SK-N-SH (cell line): Measurements from ENCODE around the gene ZSCAN22. TPM values are rescaled to one million over a fixed set of nuclear protein-coding genes. Genes with fewer than 3 reads are reported as not detected.
A peak's percentile ranks its signal among the peaks of the same experiment; 100 is the strongest.

ENCODE experiments used
- CTCF ChIA-PET: fragments of 300-600, 350-600 bp; formaldehyde crosslinking; extraction: SDS; loops from one replicate; lab custom pipeline; 2021; lab: Yijun Ruan, JAX
- POLR2A ChIA-PET: fragments of 350-600 bp; sonication (Branson Sonifier 250); formaldehyde crosslinking; extraction: SDS; loops from one replicate; lab custom pipeline; 2020; ENCODE audit warnings: antibody characterized with exemption, inconsistent platforms; lab: Yijun Ruan, JAX
- DNase-seq: peaks from one replicate; pipeline ENCODE4 v3.0.0; 2012
- H2AFZ ChIP-seq: fragments of 200-600 bp; sonication (generic); 2 replicates; pipeline ENCODE4 v1.8.1; 2016; ENCODE audit warnings: antibody characterized with exemption, mild to moderate bottlenecking, low read depth
- H3F3A ChIP-seq: fragments of 200-600 bp; sonication (generic); replicated peaks from 2 replicates; pipeline ENCODE3; 2016; ENCODE audit warnings: antibody characterized with exemption, mild to moderate bottlenecking; ENCODE audit not compliant: insufficient read depth
- H3K27ac ChIP-seq, 2 experiments: fragments of 200-500 bp in 1 of 2; fragments of 200-600 bp in 1 of 2; sonication (Bioruptor generic) in 1 of 2; sonication (generic), shearing (Covaris generic) in 1 of 2; 2 replicates each; pipeline versions ENCODE4 v1.5.1 to v1.6.1; 2014 to 2016; ENCODE audit warnings: low read depth in 2 of 2, inconsistent platforms in 1 of 2, low read length in 1 of 2, mild to moderate bottlenecking in 1 of 2, mixed read lengths in 1 of 2
- H3K27me3 ChIP-seq: fragments of 200-600 bp; sonication (generic), shearing (Covaris generic); 2 replicates; pipeline ENCODE4 v1.6.1; 2016; ENCODE audit warnings: mixed run types; ENCODE audit not compliant: insufficient read depth
- H3K36me3 ChIP-seq, 2 experiments: fragments of 200-500 bp in 1 of 2; fragments of 200-600 bp in 1 of 2; sonication (Bioruptor generic) in 1 of 2; sonication (generic) in 1 of 2; replicated peaks in 1 of 2; 2 replicates each; pipeline versions ENCODE3 to v1.5.1; 2014 to 2016; ENCODE audit warnings: low read length in 1 of 2, mild to moderate bottlenecking in 1 of 2; ENCODE audit not compliant: insufficient read depth in 2 of 2, control insufficient read depth in 1 of 2
- H3K4me1 ChIP-seq, 2 experiments: fragments of 200-500 bp in 1 of 2; fragments of 200-600 bp in 1 of 2; sonication (Bioruptor generic) in 1 of 2; sonication (generic), shearing (Covaris generic) in 1 of 2; 2 replicates each; pipeline versions ENCODE4 v1.5.1 to v1.6.1; 2014 to 2016; ENCODE audit warnings: low read depth in 1 of 2, low read length in 1 of 2, mixed run types in 1 of 2; ENCODE audit not compliant: insufficient read depth in 2 of 2, control insufficient read depth in 1 of 2
- H3K4me2 ChIP-seq: fragments of 200-600 bp; sonication (generic), shearing (Covaris generic); 2 replicates; pipeline ENCODE4 v1.6.1; 2017; ENCODE audit warnings: mixed run types
- H3K4me3 ChIP-seq, 2 experiments: fragments of 200-500 bp in 1 of 2; fragments of 200-600 bp in 1 of 2; sonication (Bioruptor generic) in 1 of 2; sonication (generic), shearing (Covaris generic) in 1 of 2; 2 replicates each; pipeline versions ENCODE4 v1.5.1 to v1.8.1; 2014 to 2016; ENCODE audit warnings: low read depth in 2 of 2, inconsistent platforms in 1 of 2, low read length in 1 of 2, mild to moderate bottlenecking in 1 of 2, mixed read lengths in 1 of 2, moderate library complexity in 1 of 2
- H3K79me2 ChIP-seq: fragments of 200-600 bp; sonication (generic); 2 replicates; pipeline ENCODE4 v1.8.1; 2017; ENCODE audit warnings: mild to moderate bottlenecking; ENCODE audit not compliant: insufficient read depth
- H3K9ac ChIP-seq: fragments of 200-600 bp; sonication (generic); 2 replicates; pipeline ENCODE4 v1.6.1; 2017; ENCODE audit warnings: mixed run types
- H3K9me2 ChIP-seq: fragments of 200-600 bp; sonication (generic); 2 replicates; pipeline ENCODE4 v1.6.1; 2017; ENCODE audit warnings: mixed run types
- H3K9me3 ChIP-seq: fragments of 200-600 bp; sonication (generic); 2 replicates; pipeline ENCODE4 v1.6.1; 2017; ENCODE audit warnings: mixed run types, mild to moderate bottlenecking, moderate library complexity
- H4K20me1 ChIP-seq: fragments of 200-600 bp; sonication (generic); 2 replicates; pipeline ENCODE4 v1.6.1; 2017; ENCODE audit warnings: mild to moderate bottlenecking, mixed run types; ENCODE audit not compliant: insufficient read depth
- CHD2 ChIP-seq: fragments of 150-350 bp; IDR thresholded peaks from 2 replicates; pipeline ENCODE4 v1.6.1; 2018; ENCODE audit warnings: low read length; ENCODE audit not compliant: partially characterized antibody
- ELF1 ChIP-seq: IDR thresholded peaks from 2 replicates; pipeline ENCODE4 v1.4.0; 2012
- FOXJ3 ChIP-seq: sonication (generic); formaldehyde crosslinking; IDR thresholded peaks from 2 replicates; pipeline ENCODE4 v1.5.1; 2020; ENCODE audit warnings: mild to moderate bottlenecking, missing genetic modification reagents
- FOXM1 ChIP-seq: IDR thresholded peaks from 2 replicates; pipeline ENCODE4 v1.4.0; 2012; ENCODE audit warnings: low read depth, mild to moderate bottlenecking
- GATA2 ChIP-seq: sonication (generic); formaldehyde crosslinking; IDR thresholded peaks from 2 replicates; pipeline ENCODE4 v1.5.0; 2020; ENCODE audit warnings: mild to moderate bottlenecking, missing genetic modification reagents
- JUND ChIP-seq: IDR thresholded peaks from 2 replicates; pipeline ENCODE4 v1.4.0; 2012
- MEF2A ChIP-seq: IDR thresholded peaks from 2 replicates; pipeline ENCODE4 v1.4.0; 2012; ENCODE audit warnings: low read depth, borderline replicate concordance
- POLR2AphosphoS5 ChIP-seq: IDR thresholded peaks from 2 replicates; pipeline ENCODE4 v1.6.1; 2012; ENCODE audit warnings: low read depth, low read length
- RFX5 ChIP-seq: IDR thresholded peaks from 2 replicates; pipeline ENCODE4 v1.6.1; 2012; ENCODE audit warnings: mild to moderate bottlenecking, improper control_type of control experiment, low read length
- SIN3A ChIP-seq: IDR thresholded peaks from 2 replicates; pipeline ENCODE4 v1.6.1; 2012; ENCODE audit warnings: low read depth, mild to moderate bottlenecking, low read length, moderate library complexity, borderline replicate concordance
- SMC3 ChIP-seq: IDR thresholded peaks from 2 replicates; pipeline ENCODE4 v1.6.1; 2012; ENCODE audit warnings: low read depth, low read length, improper control_type of control experiment
- TAF1 ChIP-seq: IDR thresholded peaks from 2 replicates; pipeline ENCODE4 v1.6.1; 2012; ENCODE audit warnings: low read depth, mild to moderate bottlenecking, low read length, moderate library complexity, borderline replicate concordance
- WGBS: methylation state at CpG from one replicate; pipeline ENCODE4 v1.1.6; 2017; ENCODE audit warnings: low lambda C conversion rate; 5-methylcytosine and 5-hydroxymethylcytosine counted together
- polyA plus RNA-seq, 3 experiments: library from polyadenylated mRNA; depleted of rRNA; stranded (reverse); fragments of >200 nt; gene quantifications; 2 replicates each; pipeline ENCODE4 v1.2.3, GENCODE V29; 2012
- TF ChIP-seq, protein P1 (sequence below): IDR thresholded peaks from 2 replicates; pipeline ENCODE4 v1.6.1; 2012; ENCODE audit warnings: mild to moderate bottlenecking, low read depth, low read length, moderate library complexity
- TF ChIP-seq, protein P2 (sequence below): fragments of 150-350 bp; IDR thresholded peaks from 2 replicates; pipeline ENCODE4 v1.6.1; 2017; ENCODE audit warnings: antibody characterized with exemption, low read length, low read depth, borderline replicate concordance
- TF ChIP-seq, protein P3 (sequence below): IDR thresholded peaks from 2 replicates; pipeline ENCODE4 v1.4.0; 2012; ENCODE audit warnings: low read depth, borderline replicate concordance
- TF ChIP-seq, protein P4 (sequence below): IDR thresholded peaks from 2 replicates; pipeline ENCODE4; 2012

The ZSCAN22 gene
- polyA plus RNA-seq, 1 of the 3 experiments (the other 2 are of a cell fraction): 2.3 TPM

DNA sequence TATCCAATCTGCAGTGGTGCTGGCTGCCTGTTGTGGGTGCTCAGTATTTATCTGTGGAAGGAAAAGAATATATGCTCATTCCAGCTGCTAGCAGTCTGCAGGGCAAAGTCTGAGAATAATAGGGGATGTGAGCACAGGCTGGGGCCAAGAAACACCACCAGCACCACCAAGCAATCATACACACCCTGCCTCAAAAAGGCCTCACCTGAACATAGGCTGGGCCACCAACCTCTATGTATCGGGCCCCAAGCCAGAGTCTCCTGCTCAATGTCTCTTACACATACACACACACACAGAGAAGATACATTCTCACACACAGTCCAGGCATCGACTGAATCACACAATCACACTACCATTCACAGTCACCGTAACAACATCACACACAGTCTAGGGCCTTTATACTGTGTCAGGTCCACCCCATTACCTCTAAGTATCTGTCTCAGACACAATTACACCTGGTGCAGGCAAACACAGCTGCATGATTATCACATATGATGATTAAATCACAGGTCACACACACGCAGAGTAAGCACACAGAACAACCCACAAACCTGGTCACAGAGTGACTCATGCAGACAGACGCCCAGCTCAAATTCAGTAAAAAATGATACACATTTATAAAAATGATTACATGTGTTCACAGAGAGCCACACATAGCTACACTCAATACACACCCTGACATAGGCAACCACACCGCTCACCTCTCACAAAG lies 1.3 kb upstream of the ZSCAN22 start:
- peaks cover 4 to 5% of the 10 kb centered on the region in 2 experiments for H3K36me3 ChIP-seq
- DNase-seq: no peak
- H3K4me3 ChIP-seq: peak overlapping the region; percentile 70 to 89
- H3K27me3 ChIP-seq: no peaks in the 10 kb centered on the region
- H2AFZ ChIP-seq: no peak overlapping the region
- no peaks in the 10 kb centered on the region for H4K20me1 ChIP-seq
- H3K9me2 ChIP-seq: no peaks in the 10 kb centered on the region
- H3K4me2 ChIP-seq: peak overlapping the region; percentile 92
- ChIA-PET CTCF (interaction anchor here (1.2 to 1.5 kb wide), 2 partner anchors 17 to 23 kb away, joined by 3 to 4 read pairs; no protein-coding TSS in a partner anchor), POLR2A (interaction anchor here (1.5 to 1.6 kb wide), 2 partner anchors 22 to 46 kb away, joined by 8 read pairs; partner anchors contain the start of gene ZNF8)
- peaks cover 0 to 19% of the 10 kb centered on the region in 2 experiments; a peak in 1 of 4 replicates for H3K4me1 ChIP-seq
- H3K27ac ChIP-seq: no peak overlapping the region
- no peaks in the 10 kb centered on the region for H3K9me3 ChIP-seq
- no peaks in the 10 kb centered on the region for H3F3A ChIP-seq
- peak overlapping the region; percentile 91; the same call in 1 of the 2 replicates for H3K9ac ChIP-seq
- H3K79me2 ChIP-seq: peaks cover 51% of the 10 kb centered on the region
- TF ChIP-seq, protein P1, sequence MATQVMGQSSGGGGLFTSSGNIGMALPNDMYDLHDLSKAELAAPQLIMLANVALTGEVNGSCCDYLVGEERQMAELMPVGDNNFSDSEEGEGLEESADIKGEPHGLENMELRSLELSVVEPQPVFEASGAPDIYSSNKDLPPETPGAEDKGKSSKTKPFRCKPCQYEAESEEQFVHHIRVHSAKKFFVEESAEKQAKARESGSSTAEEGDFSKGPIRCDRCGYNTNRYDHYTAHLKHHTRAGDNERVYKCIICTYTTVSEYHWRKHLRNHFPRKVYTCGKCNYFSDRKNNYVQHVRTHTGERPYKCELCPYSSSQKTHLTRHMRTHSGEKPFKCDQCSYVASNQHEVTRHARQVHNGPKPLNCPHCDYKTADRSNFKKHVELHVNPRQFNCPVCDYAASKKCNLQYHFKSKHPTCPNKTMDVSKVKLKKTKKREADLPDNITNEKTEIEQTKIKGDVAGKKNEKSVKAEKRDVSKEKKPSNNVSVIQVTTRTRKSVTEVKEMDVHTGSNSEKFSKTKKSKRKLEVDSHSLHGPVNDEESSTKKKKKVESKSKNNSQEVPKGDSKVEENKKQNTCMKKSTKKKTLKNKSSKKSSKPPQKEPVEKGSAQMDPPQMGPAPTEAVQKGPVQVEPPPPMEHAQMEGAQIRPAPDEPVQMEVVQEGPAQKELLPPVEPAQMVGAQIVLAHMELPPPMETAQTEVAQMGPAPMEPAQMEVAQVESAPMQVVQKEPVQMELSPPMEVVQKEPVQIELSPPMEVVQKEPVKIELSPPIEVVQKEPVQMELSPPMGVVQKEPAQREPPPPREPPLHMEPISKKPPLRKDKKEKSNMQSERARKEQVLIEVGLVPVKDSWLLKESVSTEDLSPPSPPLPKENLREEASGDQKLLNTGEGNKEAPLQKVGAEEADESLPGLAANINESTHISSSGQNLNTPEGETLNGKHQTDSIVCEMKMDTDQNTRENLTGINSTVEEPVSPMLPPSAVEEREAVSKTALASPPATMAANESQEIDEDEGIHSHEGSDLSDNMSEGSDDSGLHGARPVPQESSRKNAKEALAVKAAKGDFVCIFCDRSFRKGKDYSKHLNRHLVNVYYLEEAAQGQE: no peak
- TF ChIP-seq FOXJ3 (CRISPR knock-in tag) (no peak), CHD2 (no peak), TAF1 (no peak), RFX5 (no peak), FOXM1 (no peak), GATA2 (CRISPR knock-in tag) (no peak)
- TF ChIP-seq, protein P2, sequence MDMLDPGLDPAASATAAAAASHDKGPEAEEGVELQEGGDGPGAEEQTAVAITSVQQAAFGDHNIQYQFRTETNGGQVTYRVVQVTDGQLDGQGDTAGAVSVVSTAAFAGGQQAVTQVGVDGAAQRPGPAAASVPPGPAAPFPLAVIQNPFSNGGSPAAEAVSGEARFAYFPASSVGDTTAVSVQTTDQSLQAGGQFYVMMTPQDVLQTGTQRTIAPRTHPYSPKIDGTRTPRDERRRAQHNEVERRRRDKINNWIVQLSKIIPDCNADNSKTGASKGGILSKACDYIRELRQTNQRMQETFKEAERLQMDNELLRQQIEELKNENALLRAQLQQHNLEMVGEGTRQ: no peak
- WGBS: 61% methylated on average over 5 of the region's 6 CpGs

DNA sequence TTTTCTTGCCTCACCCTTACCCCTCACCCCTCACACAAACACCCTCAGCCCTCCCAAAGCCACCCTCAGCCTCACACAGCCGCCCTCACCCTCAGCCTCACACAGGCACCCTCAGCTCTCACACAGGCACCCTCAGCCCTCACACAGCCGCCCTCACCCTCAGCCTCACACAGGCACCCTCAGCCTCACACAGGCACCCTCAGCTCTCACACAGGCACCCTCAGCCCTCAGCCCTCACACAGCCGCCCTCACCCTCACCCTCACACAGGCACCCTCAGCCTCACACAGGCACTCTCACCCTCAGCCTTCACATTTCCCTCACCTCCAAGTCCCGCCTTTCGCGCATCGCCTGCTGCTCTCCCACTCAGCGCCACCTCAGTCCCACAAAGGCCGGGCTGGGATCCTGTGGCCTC lies 287 bp upstream of the ZSCAN22 start:
- no peaks in the 10 kb centered on the region for H3F3A ChIP-seq
- peak overlapping the region; percentile 70 to 89 for H3K4me3 ChIP-seq
- 2% methylated on average over 9 of the region's 9 CpGs for WGBS
- H3K4me2 ChIP-seq: peak overlapping the region; percentile 92
- H2AFZ ChIP-seq: peak overlapping the region; percentile 87; the same call in 1 of the 2 replicates
- DNase-seq: no peak
- peaks cover 51% of the 10 kb centered on the region for H3K79me2 ChIP-seq
- CTCF ChIA-PET: interaction anchor here (1.0 to 3.7 kb wide), 4 partner anchors 18 to 193 kb away, joined by 3 to 17 read pairs (median 3); partner anchors contain the start of gene ZBTB45
- H3K27ac ChIP-seq: peak overlapping the region; percentile 83 to 90; a peak in 2 of 4 replicates
- no peaks in the 10 kb centered on the region for H4K20me1 ChIP-seq
- peaks cover 3 to 4% of the 10 kb centered on the region in 2 experiments for H3K36me3 ChIP-seq
- H3K27me3 ChIP-seq: no peaks in the 10 kb centered on the region
- no peaks in the 10 kb centered on the region for H3K9me2 ChIP-seq
- H3K4me1 ChIP-seq: peaks cover 0 to 19% of the 10 kb centered on the region in 2 experiments; a peak in 1 of 4 replicates
- peak overlapping the region; percentile 91 for H3K9ac ChIP-seq
- POLR2A ChIA-PET: interaction anchor here (0.6 to 1.6 kb wide), 7 partner anchors 14 to 193 kb away, joined by 3 to 13 read pairs (median 8); partner anchors contain the start of genes ERVK3-1, ZBTB45, ZNF497 and ZNF8
- H3K9me3 ChIP-seq: no peaks in the 10 kb centered on the region
- TF ChIP-seq POLR2AphosphoS5 (no peak), GATA2 (CRISPR knock-in tag) (no peak), RFX5 (no peak), MEF2A (no peak), SMC3 (no peak), ELF1 (no peak), JUND (no peak), SIN3A (no peak)
- TF ChIP-seq, protein P3, sequence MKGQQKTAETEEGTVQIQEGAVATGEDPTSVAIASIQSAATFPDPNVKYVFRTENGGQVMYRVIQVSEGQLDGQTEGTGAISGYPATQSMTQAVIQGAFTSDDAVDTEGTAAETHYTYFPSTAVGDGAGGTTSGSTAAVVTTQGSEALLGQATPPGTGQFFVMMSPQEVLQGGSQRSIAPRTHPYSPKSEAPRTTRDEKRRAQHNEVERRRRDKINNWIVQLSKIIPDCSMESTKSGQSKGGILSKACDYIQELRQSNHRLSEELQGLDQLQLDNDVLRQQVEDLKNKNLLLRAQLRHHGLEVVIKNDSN: no peak
- TF ChIP-seq, protein P4, sequence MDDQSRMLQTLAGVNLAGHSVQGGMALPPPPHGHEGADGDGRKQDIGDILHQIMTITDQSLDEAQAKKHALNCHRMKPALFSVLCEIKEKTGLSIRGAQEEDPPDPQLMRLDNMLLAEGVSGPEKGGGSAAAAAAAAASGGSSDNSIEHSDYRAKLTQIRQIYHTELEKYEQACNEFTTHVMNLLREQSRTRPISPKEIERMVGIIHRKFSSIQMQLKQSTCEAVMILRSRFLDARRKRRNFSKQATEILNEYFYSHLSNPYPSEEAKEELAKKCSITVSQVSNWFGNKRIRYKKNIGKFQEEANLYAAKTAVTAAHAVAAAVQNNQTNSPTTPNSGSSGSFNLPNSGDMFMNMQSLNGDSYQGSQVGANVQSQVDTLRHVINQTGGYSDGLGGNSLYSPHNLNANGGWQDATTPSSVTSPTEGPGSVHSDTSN: no peak
